Embryonic facial prominence (tissue), 1 donor: Measurements from ENCODE around the gene FYN.

ENCODE experiments used
- DNase-seq: peaks from one replicate; pipeline ENCODE4 v3.0.0-alpha.2; 2016; ENCODE audit errors: extremely low spot score

The FYN gene

DNA sequence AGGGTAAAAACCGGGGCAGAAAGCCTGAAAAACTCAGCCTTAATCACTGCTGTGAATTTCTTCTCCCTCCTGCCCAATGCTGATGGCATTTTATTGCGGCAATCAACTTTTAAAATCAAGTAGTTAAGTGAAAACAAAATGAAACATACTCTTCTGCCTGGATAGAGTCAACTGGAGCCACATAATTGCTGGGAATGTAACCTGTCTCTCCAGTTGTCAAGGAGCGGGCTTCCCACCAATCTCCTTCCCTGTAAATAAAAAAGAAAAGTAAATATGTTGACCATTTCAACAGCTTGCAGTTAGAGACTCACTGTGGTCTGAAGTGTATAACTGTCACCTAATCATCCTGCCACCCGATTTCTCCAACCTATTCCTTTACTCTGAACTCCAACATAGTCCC is 165.5 kb downstream of the FYN start:
- no peak for DNase-seq

DNA sequence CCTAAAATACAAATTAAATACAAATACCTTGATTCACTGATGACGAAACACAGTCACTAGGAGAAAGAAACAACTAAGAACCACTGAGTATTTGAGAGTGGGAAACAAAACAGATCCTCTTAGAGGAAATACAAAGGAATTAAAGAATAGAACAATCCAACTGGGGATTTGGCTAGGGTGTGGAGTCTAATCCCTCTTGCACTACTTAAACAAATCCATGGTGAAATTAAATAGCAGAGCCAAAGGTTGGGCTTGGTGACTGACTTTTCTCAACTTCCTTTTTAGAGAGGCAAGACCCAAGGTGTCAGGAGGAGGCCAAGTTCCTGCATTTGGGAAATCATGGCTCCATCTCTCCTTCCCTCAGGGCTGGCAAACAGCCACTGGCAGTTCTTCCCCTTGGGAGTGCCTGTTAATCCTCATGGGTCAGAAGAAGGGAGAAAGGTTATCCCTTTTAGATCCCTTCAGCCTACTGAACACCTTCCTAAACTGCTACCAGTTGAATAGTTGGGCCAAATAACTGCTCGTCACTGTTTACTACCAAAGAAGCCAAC is 166.3 kb downstream of the FYN start:
- no peak for DNase-seq

DNA sequence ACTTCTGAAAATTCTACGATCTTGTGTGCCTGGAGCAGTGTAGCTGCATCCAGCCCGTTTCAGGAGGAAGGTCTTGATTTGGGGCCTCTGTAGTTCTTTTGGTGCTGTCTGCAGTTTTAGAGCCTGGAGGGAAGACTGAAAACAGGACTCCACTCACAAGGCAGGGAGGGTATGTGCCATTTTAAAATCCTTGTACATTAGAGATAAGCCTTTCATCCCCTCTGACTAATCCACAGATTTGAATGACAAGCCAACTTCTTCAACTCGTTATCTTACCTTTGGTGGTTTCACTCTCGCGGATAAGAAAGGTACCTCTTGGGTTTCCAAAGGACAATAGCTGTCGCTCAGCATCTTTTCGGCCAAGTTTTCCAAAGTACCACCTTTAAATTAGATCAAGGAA is 169.5 kb downstream of the FYN start:
- no peak for DNase-seq

DNA sequence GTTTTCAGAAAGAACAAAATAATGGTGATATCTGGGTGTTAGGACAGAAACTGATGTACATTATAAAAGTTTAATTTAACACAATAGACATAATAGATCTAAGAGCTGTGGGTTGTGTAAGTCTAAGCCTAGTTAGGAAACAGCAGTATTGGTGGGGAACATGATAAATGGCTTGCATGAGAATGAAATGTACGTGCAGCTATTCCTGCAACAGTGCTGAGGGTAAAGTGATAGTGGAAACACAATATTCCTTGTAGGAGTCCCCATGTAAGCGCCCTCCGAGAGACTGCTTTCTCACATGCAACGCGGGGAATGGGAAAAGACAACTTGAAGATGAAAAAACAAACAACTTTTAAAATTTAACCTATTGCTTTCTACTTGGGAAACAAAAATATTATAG is 171.0 kb downstream of the FYN start:
- no peak for DNase-seq

DNA sequence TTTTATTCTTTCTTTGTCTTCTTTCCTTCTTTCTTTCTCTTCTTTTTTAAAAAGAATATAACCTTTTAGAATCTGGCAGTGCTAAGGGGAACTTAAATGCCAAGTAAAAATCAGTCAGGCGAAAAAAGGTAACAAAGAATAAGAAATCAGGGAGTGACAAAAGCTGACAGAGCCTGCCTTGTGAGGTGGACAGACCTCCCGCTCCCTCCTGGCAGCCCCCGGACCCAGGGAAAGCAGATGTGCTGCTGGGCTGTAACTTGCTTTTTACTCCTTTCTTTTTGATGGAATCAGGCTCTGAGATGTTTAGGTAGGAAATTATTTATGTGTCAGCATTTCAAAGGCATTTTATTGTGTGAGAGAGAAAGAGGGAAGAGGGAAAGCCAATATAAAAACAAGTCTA is 172.1 kb downstream of the FYN start:
- DNase-seq, result no peak

DNA sequence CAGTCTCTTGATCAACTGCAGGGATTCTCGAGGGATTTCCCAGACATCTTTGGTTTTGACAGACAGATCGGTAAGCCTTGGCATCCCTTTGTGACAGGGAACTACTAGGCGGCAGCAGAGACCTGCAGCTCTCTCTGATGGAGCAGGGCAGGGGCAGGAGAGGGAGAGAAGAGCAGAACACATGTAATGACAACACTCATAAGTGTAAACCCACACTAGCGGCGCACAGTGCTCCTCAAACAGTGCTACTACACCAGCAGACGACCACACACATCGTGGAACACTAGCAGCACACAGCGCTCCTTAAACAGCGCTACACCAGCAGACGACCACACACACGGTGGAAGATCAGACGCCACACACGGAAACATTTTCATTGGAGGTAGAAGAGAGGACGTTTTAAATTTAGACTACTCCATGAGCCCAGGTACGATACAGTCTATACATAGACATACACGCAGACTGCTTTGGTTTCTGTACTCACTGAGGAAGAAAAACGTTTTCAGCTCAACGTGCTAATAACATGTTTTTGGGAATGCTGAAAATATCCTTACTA is 173.0 kb downstream of the FYN start:
- no peak for DNase-seq

DNA sequence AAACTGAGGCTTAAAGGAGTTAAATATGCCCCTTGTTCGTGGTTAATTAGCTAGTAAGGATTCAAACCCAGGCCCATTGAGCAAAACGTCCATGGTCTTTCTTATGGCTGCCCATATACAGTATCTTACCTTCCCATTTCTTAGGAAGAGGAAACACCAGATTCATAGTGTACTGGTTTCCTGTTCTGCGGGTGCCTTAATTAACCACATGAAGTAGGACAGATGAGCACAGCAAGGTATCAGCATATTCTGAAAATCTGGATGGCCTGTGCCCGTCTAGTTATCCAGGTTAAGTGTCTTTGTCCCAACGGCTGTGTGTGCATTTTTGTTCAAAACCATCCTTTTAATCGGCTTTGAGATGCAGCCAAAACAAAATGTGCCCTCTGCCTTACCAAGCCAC is 174.1 kb downstream of the FYN start:
- DNase-seq, result no peak

DNA sequence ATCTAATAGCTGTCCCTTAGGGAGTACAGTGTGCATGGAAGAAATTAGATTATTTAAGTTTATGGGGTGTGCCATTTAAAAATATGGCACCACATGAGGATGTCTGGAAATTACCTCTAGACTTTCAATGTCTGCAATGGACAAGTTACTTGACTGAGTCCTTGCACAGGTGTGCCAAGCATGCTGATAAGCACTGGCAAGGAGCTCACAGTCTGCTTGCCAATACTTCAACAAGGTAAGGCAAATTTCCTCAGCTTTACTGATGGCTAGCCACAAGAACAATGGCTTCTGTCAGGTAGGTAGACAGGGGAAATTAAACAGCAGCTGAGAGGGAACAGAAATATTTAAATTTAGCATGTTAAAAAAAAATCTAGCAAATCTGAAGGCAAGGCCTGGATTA is 176.4 kb downstream of the FYN start:
- no peak for DNase-seq

DNA sequence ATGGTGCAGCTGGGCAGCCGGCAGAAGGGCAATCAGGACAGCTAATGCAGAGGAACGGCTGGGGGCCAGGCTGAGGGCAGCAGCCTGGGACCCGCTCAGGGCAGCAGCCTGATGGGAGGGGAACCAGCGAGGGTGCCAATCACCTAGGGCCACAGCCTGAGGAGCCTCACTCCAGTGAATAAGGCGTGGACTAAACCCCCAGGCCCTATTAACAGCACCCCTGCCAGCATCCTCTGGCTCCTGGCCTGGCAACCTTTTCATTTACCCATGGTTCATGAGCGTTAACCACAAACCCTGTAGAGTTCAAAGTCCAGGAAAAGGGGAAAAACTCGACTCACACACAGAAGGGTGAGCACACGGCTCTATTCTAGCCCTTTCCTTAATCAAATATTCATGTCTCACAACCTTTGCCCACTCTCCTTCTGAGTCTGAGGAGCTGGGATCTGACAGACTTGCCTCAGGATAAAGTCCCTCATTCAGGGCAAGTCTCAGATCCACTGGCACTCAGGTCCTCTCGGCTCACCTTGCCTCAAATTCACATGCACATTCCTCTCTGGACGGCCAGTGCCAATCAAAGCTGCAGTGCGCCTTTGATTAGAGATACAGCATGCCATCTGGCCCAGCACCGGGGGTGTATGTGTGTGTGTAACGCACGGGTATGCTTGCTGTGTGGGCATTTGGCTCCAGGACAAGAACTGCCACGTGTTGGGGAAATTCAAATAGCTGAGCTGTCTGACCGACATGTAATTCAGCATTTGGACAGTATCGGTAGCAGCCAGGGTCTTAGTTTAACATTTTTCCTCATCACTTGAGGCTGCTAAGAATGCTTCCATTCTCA is 180.7 kb downstream of the FYN start:
- no peak for DNase-seq

DNA sequence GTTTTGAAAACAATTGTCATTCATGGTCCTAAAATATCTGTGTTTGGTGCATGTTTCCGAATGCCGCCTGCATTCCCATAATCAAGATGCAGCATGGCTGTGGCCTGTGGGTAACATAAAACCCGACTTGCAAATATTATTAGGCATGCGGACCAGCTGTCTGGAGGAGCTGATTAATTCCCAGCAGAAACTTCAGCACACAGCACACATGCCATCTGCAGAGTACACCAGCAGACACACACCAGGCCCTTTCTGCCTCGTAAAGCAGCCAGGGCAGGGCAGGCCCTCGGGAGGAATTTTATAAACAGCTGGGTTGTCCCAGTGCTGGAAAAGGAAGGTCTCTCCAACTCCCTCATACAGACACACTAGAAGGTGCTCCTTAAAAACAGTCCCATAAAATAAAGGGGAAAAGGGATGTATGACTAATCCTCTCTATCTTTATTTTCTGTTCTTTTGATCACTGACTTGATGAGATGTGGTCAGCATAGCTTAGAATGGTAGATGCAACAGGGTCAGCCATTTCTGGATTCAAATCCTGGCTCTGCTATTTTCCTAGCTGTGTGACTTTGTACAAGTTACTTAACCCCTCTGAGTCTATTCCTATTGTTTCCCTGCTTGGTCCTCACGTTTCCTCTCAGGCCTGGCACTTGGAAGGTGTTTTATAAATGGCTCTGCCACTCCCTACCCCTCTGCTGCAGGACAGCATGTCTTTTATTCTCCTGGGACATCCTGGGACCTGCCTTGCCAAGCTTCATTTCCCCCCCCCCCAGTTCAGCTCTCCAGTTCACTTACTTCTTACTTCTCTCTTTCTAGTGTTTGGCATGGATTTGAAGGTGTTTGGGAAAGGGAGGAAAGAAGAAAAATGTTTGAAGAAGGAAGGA is 181.7 kb downstream of the FYN start:
- DNase-seq, result no peak

DNA sequence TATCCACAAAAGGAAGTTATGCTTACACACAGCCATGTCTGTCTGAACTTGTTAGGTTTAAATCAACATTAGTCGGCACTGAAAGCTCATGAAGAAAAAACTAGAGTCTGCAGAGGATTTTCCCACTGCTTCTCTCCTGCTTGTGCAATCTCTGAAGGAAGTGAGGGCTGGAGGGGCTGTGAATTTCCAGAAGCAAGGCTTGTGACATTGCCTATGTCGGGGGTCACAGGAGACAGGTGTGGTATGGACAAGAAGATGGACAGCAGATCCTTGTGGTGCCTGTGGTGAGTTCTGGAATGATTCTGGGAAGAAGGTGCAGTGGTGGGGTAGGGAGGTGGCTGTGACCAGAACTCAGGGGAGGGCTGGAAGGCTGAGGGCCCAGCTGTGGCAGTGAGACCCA is 183.3 kb downstream of the FYN start:
- no peak for DNase-seq

DNA sequence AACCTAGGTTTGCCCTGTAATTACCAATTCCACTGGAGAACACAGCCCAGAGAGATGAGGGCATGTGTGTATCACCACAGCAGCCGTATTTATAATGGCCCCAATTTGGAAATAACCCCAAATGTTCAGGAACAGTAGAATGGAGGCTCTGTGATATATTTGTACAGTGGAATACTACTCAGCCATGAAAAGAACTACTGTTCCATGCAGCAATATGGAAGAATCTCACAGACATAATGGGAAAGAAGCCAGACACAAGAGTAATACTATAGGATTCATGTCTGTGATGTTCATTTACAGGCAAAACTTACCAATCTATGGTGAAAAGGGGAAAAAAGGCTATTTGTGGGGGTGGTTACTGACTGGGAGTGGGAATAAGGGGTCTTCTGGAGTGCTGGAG is 183.8 kb downstream of the FYN start:
- DNase-seq, result no peak

DNA sequence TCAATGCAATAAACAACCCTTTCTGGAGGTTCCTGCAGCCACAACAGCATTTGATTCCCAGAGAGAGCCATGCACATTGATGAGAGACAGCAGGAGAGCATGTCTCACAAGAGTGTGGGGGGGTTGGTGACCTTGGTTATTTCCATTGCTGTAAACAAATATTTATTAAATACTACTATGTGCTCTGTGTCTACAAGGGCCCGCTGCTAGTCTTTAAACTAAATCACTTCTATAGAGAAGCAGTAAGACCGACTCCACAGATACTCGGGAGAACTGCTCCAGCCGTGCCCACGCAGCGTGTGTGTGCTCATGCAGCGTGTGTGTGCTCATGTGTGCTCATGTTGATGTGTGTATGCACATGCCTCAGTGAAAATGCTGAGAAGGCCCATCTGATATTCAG is 184.9 kb downstream of the FYN start:
- no peak for DNase-seq

DNA sequence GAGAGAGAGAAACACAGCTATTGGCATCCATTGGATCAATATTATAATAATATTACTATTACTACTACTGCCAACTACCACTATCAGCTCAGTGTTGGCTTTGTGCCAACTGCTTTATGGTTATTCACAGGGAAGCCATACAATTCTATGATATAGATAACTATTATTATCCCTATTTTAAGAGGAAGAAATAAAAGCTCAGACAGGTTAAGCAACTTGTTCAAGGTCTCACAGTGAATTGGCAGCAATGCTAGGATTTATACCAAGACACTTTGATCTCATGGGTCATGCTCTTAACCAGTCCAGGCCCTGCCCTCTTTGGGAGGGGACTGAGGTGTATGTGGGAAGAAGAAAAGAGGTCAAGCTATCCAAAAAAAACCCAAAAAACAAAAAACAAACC is 185.6 kb downstream of the FYN start:
- DNase-seq, result no peak

DNA sequence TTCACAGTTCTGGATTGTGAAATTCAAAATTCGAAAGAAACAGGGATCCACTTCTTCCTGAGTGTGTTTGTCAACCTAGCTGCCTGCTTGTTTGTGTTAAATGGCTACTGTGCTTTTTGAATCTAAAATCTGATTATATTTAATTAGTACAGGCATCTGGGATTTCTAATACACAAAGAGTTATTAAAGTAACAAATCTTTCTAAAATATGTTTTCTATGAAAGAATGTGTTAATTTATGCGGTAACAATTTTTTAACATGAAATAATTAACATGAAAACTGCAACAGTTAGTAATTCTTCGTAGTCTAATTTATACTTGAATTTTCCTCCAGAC is 186.4 kb downstream of the FYN start:
- DNase-seq, result no peak

DNA sequence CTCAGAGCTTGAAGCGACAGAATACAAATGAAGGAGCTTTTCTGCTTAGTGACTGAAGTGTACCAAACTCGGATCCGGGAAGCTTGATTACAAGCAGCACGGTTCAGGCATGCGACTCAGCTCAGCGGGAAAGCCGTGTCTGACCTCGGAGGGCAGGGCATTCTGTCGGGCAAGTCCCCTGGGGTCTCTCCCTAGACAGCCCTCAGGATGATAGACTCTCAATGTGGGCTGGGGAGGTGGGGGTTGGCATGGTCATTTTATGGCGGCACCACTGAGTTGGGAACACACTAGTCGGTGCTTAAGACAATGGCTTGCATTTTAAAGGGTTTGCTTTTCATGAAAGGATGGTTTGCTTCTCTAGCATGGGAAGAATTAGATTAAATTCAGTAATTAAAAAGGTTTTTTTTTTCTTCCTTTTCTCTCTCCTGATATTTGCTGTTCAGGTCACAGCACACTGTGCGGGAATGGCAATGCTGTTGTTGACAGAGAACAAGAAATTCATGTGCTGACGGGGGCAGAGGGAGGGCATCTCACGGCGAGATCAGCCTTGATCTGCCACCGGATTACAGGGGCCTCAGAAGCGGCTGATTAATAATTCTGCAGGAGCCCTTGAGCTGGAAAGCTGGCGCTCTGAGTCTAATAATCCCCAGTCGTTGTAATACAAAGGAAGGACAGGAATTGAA is 186.9 kb downstream of the FYN start:
- DNase-seq, result no peak

DNA sequence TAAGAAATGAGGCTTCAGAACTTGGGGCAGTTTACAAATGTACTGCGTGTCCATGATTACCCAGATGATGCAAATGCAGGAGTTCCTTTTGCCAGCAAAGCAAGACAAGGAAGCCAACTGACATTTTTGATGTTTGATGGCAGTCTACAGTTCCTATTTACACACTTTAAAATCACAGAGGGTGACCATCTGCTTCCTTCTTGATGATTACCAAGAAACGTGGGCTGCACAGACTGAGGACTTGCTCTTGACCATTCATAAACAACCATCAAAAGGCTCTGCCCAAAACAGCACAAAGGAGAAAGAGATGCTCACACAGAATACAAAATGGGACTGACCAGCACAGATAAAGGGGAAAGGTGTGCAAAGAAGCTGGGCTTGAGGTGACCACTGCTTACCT is 187.7 kb downstream of the FYN start:
- DNase-seq, result no peak

DNA sequence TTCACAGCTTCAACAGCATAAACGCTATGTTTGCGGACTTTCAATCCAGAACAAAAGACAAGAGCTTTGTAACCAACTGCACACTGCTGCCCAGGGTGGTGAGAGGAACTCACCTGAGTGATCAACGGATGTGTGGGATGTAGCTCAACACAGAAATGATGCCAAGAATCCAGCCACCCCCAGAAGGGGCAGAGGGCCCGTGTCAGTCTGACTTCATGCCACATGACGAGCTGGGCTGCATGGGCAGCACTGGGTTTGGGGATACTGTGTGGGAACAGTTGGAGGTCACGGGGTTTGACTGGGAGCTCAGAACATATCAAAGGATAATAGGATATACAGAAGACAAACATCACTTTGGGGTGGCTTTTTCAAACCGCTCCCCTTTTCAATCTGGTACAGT is 188.2 kb downstream of the FYN start:
- no peak for DNase-seq

DNA sequence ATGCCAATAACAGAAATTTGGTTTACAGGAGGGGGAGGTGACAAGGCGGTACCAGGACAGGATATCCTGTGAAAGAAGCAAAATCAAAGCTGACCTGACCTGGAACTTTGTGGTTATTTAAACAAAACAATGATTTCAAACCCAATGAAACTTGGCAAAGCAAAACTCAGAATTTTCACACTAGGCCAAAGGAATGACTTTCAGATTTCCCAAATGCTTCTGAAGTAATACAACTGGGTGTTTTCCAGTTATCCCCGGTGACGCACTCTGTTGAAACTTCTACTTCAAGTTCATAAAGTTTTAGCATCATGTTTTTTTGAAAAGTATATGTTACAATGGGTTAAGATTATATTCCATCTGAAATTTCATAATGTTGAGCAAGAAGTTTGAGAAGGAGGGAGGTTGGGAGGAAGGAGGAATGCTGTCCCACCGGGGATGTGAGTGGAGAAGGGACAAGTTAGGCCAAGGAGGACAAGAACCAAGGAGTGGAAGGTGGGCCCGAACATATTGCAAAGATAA is 189.4 kb downstream of the FYN start:
- DNase-seq, result no peak

DNA sequence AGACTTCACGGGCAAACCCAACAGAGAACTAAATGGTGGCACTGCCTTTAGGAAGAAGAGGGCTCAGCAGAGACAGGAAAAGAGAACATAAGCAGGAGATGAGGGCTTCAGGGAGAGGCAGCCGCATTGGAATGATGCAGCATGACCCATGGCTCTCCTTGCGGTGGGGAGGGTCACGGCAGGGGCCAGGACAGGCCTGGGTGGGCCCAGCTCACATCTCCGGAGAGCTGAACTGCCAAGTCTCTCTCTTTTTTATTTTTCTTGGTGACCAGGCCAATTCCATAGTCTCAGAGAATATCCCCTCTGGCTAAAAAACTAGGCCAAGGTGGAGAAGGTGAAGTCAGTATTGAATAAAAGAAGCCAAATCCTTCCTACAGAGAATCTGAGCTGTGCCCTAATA is 190.1 kb downstream of the FYN start:
- no peak for DNase-seq

DNA sequence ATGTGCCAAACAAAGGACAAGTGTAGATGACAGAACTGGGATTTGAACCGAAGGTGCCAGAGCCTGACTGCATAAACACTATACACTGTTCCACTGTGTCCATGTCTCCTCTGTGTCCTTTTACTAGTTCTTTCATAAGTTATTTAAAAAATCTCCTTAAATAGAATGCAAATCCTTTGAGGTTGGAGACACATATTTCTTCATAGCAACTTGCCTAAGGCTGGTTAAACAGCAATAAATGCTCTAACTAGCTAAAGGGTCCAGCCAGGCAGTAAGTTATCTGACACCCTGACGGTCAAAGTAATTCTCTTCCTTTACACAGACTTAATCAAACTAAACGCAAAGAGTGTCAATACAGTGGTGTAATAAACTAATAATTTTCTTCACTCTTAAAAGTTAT is 191.4 kb downstream of the FYN start:
- no peak for DNase-seq
